NCI-H2029 (cell line): ENCODE results near the gene POLA2.

Experiments used
- DNase-seq: peaks from one replicate; lab custom pipeline; 2025; lab: John Stamatoyannopoulos, UW

POLA2 gene

GRCh38 chr11:65334696-65335295, 73.0 kb downstream of the POLA2 start:
- DNase-seq: no peak

- DNase-seq: no peak
Measured at GRCh38 chr11:65338676-65339075, 76.9 kb downstream of the POLA2 start.

- DNase-seq: no peak
Measured at GRCh38 chr11:65340226-65340625, 78.5 kb downstream of the POLA2 start.

- DNase-seq: no peak
Measured at GRCh38 chr11:65341856-65342255, 80.1 kb downstream of the POLA2 start.
